SU-DHL-6 (cell line): ENCODE measurements around the gene SESN1.

Source experiments
- H2AFZ ChIP-seq: fragments of 200-600 bp; sonication (generic); 2 replicates; pipeline ENCODE4 v1.6.1; 2014; ENCODE audit warnings: low read depth, mild to moderate bottlenecking, moderate library complexity, mixed read lengths, antibody characterized with exemption, low read length; ENCODE audit not compliant: severe bottlenecking
- H3F3A ChIP-seq: fragments of 200-600 bp; shearing (Covaris generic); 2 replicates; pipeline ENCODE4 v1.6.0; 2016; ENCODE audit warnings: antibody characterized with exemption, mild to moderate bottlenecking; ENCODE audit not compliant: insufficient read depth
- H3K27ac ChIP-seq: fragments of 200-600 bp; sonication (generic); 2 replicates; pipeline ENCODE4 v1.5.1; 2016; ENCODE audit warnings: low read depth, mild to moderate bottlenecking, low read length, moderate library complexity, mixed read lengths
- H3K27me3 ChIP-seq: fragments of 200-600 bp; sonication (generic), shearing (Covaris generic); 2 replicates; pipeline ENCODE4 v1.6.0; 2014; ENCODE audit warnings: mild to moderate bottlenecking, low read length
- H3K36me3 ChIP-seq: fragments of 200-600 bp; sonication (generic); 2 replicates; pipeline ENCODE4 v1.6.1; 2014; ENCODE audit warnings: mild to moderate bottlenecking, low read length, mixed read lengths
- H3K4me2 ChIP-seq: fragments of 300-600, 200-600 bp; shearing (Covaris generic), sonication (generic); 2 replicates; pipeline ENCODE4 v1.6.0; 2014; ENCODE audit warnings: low read length, low read depth, mild to moderate bottlenecking; ENCODE audit not compliant: poor library complexity, severe bottlenecking
- H3K4me3 ChIP-seq: fragments of 200-600 bp; sonication (generic); 2 replicates; pipeline ENCODE4 v1.5.1; 2014; ENCODE audit warnings: antibody characterized with exemption, low read length, mild to moderate bottlenecking, mixed read lengths; ENCODE audit not compliant: insufficient read depth, poor library complexity, severe bottlenecking
- H3K79me2 ChIP-seq: fragments of 200-600 bp; sonication (generic); 2 replicates; pipeline ENCODE4 v1.6.1; 2014; ENCODE audit warnings: mild to moderate bottlenecking, low read length, moderate library complexity; ENCODE audit not compliant: insufficient read depth
- H3K9ac ChIP-seq: fragments of 200-600 bp; sonication (generic); 2 replicates; pipeline ENCODE4 v1.7.0; 2014; ENCODE audit warnings: mild to moderate bottlenecking, low read length
- H3K9me2 ChIP-seq: fragments of 200-600 bp; sonication (generic); replicated peaks from 2 replicates; pipeline ENCODE4 v1.6.1; 2014; ENCODE audit warnings: low read length; ENCODE audit not compliant: insufficient read depth
- H3K9me3 ChIP-seq: fragments of 200-600 bp; sonication (generic); 2 replicates; pipeline ENCODE4 v1.6.1; 2014; ENCODE audit warnings: low read length, mixed read lengths; ENCODE audit not compliant: insufficient read depth
- H4K20me1 ChIP-seq: fragments of 200-600 bp; sonication (generic); 2 replicates; pipeline ENCODE4 v1.6.1; 2014; ENCODE audit warnings: low read depth, mild to moderate bottlenecking, antibody characterized with exemption, low read length, moderate library complexity, mixed read lengths
- CTCF ChIP-seq: fragments of 200-600 bp; sonication (generic); IDR thresholded peaks from one replicate; pipeline ENCODE4 v1.5.1; 2017; ENCODE audit warnings: antibody characterized with exemption, mild to moderate bottlenecking, low read length, moderate library complexity; ENCODE audit not compliant: insufficient read depth, poor library complexity, severe bottlenecking
- EZH2phosphoT487 ChIP-seq: fragments of 200-600 bp; sonication (generic), shearing (Covaris generic); conservative IDR thresholded peaks from 2 replicates; pipeline ENCODE4 v1.6.1; 2018; ENCODE audit warnings: mild to moderate bottlenecking, antibody characterized with exemption, low read length, moderate library complexity, mixed read lengths

SESN1 gene

GRCh38 chr6:108989700-108990099 is 104.9 kb downstream of the SESN1 start:
- TF ChIP-seq CTCF (no peak), EZH2phosphoT487 (no peak)
- H3K4me3 ChIP-seq, result no peak overlapping the region
- no peaks in the 10 kb centered on the region for H4K20me1 ChIP-seq
- H3K27ac ChIP-seq, result no peak overlapping the region
- H3K4me2 ChIP-seq, result no peak overlapping the region
- no peak overlapping the region for H2AFZ ChIP-seq
- no peaks in the 10 kb centered on the region for H3K9me3 ChIP-seq
- H3F3A ChIP-seq, result no peaks in the 10 kb centered on the region
- H3K9me2 ChIP-seq, result no peaks in the 10 kb centered on the region
- no peaks in the 10 kb centered on the region for H3K27me3 ChIP-seq
- H3K9ac ChIP-seq, result no peak overlapping the region
- no peaks in the 10 kb centered on the region for H3K79me2 ChIP-seq
- H3K36me3 ChIP-seq, result no peaks in the 10 kb centered on the region

DNA sequence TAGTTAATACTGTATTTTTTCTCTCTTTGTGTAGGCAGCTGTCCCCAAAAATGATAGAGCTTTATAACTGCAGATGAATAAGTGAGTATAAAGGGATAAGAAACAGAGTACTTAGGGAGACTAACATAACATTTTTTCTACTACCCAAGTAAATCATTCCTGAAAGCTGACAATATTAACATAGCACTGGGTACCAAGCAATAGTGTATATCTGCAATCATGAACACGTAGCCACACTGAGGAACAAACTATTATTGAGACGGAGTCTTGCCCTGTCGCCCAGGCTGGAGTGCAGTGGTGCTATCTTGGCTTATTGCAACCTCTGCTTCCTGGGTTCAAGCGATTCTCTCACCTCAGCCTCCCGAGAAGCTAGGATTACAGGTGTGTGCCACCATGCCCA is 105.9 kb downstream of the SESN1 start:
- H3K36me3 ChIP-seq, result no peaks in the 10 kb centered on the region
- H3K9me2 ChIP-seq, result no peaks in the 10 kb centered on the region
- no peaks in the 10 kb centered on the region for H3K9me3 ChIP-seq
- no peaks in the 10 kb centered on the region for H4K20me1 ChIP-seq
- TF ChIP-seq EZH2phosphoT487 (no peak), CTCF (no peak)
- no peak overlapping the region for H2AFZ ChIP-seq
- H3K9ac ChIP-seq, result no peak overlapping the region
- H3K27me3 ChIP-seq, result no peaks in the 10 kb centered on the region
- no peak overlapping the region for H3K4me3 ChIP-seq
- no peaks in the 10 kb centered on the region for H3F3A ChIP-seq
- no peak overlapping the region for H3K4me2 ChIP-seq
- no peaks in the 10 kb centered on the region for H3K79me2 ChIP-seq
- H3K27ac ChIP-seq, result no peak overlapping the region

GRCh38 chr6:108988296-108988695 is 106.3 kb downstream of the SESN1 start:
- Histone ChIP-seq H3K36me3 (no peaks in the 10 kb centered on the region), H3K9me2 (no peaks in the 10 kb centered on the region), H3K27me3 (no peaks in the 10 kb centered on the region), H3K27ac (no peak overlapping the region), H3K4me2 (no peak overlapping the region), H3F3A (no peaks in the 10 kb centered on the region), H3K9me3 (no peaks in the 10 kb centered on the region), H3K4me3 (no peak overlapping the region), H3K79me2 (no peaks in the 10 kb centered on the region), H2AFZ (no peak overlapping the region), H4K20me1 (no peaks in the 10 kb centered on the region), H3K9ac (no peak overlapping the region)
- no peak for TF ChIP-seq CTCF
- no peak for TF ChIP-seq EZH2phosphoT487

DNA sequence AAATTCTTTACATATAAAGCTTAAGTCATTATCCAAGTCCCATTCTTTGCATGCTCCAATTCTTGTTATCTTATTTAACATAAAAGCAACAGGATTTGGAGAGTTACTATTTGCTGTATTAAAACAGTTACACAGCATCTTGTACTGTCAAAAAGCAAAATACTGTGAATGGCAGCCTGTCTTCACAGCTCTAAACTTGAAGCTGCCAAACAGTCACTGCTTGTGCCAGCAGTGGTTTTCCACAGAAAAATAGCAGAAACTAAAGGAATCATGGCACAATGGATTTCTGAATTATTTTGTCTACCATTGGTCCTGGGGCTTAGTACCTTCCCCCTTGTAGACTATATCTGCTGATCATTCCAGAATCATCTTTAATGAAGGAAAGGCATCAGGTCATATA is 107.5 kb downstream of the SESN1 start:
- no peak overlapping the region for H2AFZ ChIP-seq
- H3K9ac ChIP-seq, result no peak overlapping the region
- TF ChIP-seq CTCF (no peak), EZH2phosphoT487 (no peak)
- no peaks in the 10 kb centered on the region for H3K79me2 ChIP-seq
- H3K4me2 ChIP-seq, result no peak overlapping the region
- H3K27me3 ChIP-seq, result no peaks in the 10 kb centered on the region
- H3K36me3 ChIP-seq, result no peaks in the 10 kb centered on the region
- H3K27ac ChIP-seq, result no peak overlapping the region
- H4K20me1 ChIP-seq, result no peaks in the 10 kb centered on the region
- H3K4me3 ChIP-seq, result no peak overlapping the region
- H3K9me3 ChIP-seq, result no peaks in the 10 kb centered on the region
- no peaks in the 10 kb centered on the region for H3F3A ChIP-seq
- no peaks in the 10 kb centered on the region for H3K9me2 ChIP-seq
